Lung (tissue), 12 donors: Measurements from ENCODE around the gene PSMB2. TPM values are rescaled to one million over a fixed set of nuclear protein-coding genes. Genes with fewer than 3 reads are reported as not detected.

Experiments
- ATAC-seq: fragments of 200-7000 bp; cut with Tn5 transposase; one replicate; pipeline ENCODE4 v1.9.1; 2020; ENCODE audit warnings: moderate number of reproducible peaks; ENCODE audit not compliant: insufficient read depth, low FRiP score
- DNase-seq, 3 donors: peaks; one replicate each; pipeline ENCODE4 v3.0.0-alpha.2; 2013 to 2017
- H3K27ac ChIP-seq, 2 donors: one replicate each; pipeline ENCODE4 v1.5.1; 2013; ENCODE audit warnings: mild to moderate bottlenecking in 2 of 2, moderate library complexity in 2 of 2, control low read depth in 1 of 2, inconsistent platforms in 1 of 2, low read depth in 1 of 2, low read length in 1 of 2
- H3K27me3 ChIP-seq, 3 donors: one replicate each; pipeline ENCODE4 v1.5.1; 2013; ENCODE audit warnings: low read length in 2 of 3; ENCODE audit not compliant: control insufficient read depth in 3 of 3, insufficient read depth in 3 of 3
- H3K36me3 ChIP-seq, 4 donors: one replicate each; pipeline ENCODE4 v1.5.1; 2013; ENCODE audit warnings: low read length in 4 of 4, mild to moderate bottlenecking in 1 of 4, moderate library complexity in 1 of 4; ENCODE audit not compliant: control insufficient read depth in 4 of 4, insufficient read depth in 4 of 4
- H3K4me1 ChIP-seq, 5 donors: one replicate each; pipeline ENCODE4 v1.5.1; 2013; ENCODE audit warnings: low read length in 5 of 5, mild to moderate bottlenecking in 2 of 5, moderate library complexity in 1 of 5; ENCODE audit not compliant: control insufficient read depth in 5 of 5, insufficient read depth in 5 of 5
- H3K4me3 ChIP-seq: one replicate; pipeline ENCODE4 v1.5.1; 2013; ENCODE audit warnings: mild to moderate bottlenecking, control low read depth, moderate library complexity
- H3K9ac ChIP-seq, 2 donors: one replicate each; pipeline ENCODE4 v1.5.1; 2013; ENCODE audit warnings: low read length in 2 of 2, control low read depth in 1 of 2; ENCODE audit not compliant: insufficient read depth in 1 of 2
- H3K9me3 ChIP-seq, 4 donors: one replicate each; pipeline ENCODE4 v1.5.1; 2013; ENCODE audit warnings: low read length in 3 of 4, mild to moderate bottlenecking in 1 of 4, moderate library complexity in 1 of 4; ENCODE audit not compliant: control insufficient read depth in 4 of 4, insufficient read depth in 3 of 4
- CTCF ChIP-seq: IDR thresholded peaks from 2 replicates; pipeline ENCODE4 v1.5.1; 2012; ENCODE audit warnings: mild to moderate bottlenecking; ENCODE audit errors: control extremely low read depth, extremely low read depth
- WGBS, 2 donors: extraction: QIAGEN DNeasy Blood & Tissue Kit; methylation state at CpG; one replicate each; pipeline ENCODE4 v1.1.7; 2013; 5-methylcytosine and 5-hydroxymethylcytosine counted together
- polyA plus RNA-seq, 2 donors: library from polyadenylated mRNA; stranded (reverse); fragments of 200-250 nt; gene quantifications; one replicate each; pipeline ENCODE4 v1.2.1, GENCODE V29; 2013
- total RNA-seq, 2 donors: library from RNA; depleted of rRNA in 1 of 2; stranded (reverse); fragments of >200 nt in 1 of 2; gene quantifications; one replicate each; pipeline ENCODE4 v1.2.1, GENCODE V29; 2014 to 2021
- donor health status: control.
- donor health status: control.
- donor health status: Bipolar disorder and iron deficiency.
- donor health status: healthy.
- donor health status: DM: yes; HTN: yes; CAD: no.

PSMB2 gene
- total and polyA plus RNA-seq, 4 donors = 32.0 to 59.2 (median 57.8) TPM

GRCh38 chr1:35619237-35620121 is 21.8 kb downstream of the PSMB2 start:
- Histone ChIP-seq H3K27me3 (no peaks in the 10 kb centered on the region), H3K9me3 (no peaks in the 10 kb centered on the region), H3K27ac (no peak overlapping the region), H3K4me3 (no peak overlapping the region), H3K4me1 (no peaks in the 10 kb centered on the region), H3K9ac (no peak overlapping the region), H3K36me3 (peaks cover 9 to 23% (median 15%) of the 10 kb centered on the region in 4 donors)
- TF ChIP-seq CTCF = no peak
- DNase-seq (no peak), ATAC-seq (no peak)
- 71 to 79% methylated on average over 6 of the region's 6 CpGs for WGBS, 2 donors

- Histone ChIP-seq H3K9me3 (no peaks in the 10 kb centered on the region), H3K27me3 (no peaks in the 10 kb centered on the region), H3K4me3 (no peak overlapping the region), H3K9ac (no peak overlapping the region), H3K36me3 (peaks cover 2 to 13% (median 12%) of the 10 kb centered on the region in 4 donors), H3K27ac (no peak overlapping the region), H3K4me1 (no peaks in the 10 kb centered on the region)
- DNase-seq (no peak), ATAC-seq (no peak)
- no peak for TF ChIP-seq CTCF
- 84 to 86% methylated on average over 8 of the region's 8 CpGs for WGBS, 2 donors
These were observed 25.9 kb downstream of the PSMB2 start for GRCh38 chr1:35615440-35615839.

GRCh38 chr1:35611655-35612054 is 29.7 kb downstream of the PSMB2 start:
- Histone ChIP-seq H3K9me3 (no peaks in the 10 kb centered on the region), H3K27ac (no peak overlapping the region), H3K9ac (no peak overlapping the region), H3K4me1 (no peaks in the 10 kb centered on the region), H3K4me3 (no peak overlapping the region), H3K27me3 (no peaks in the 10 kb centered on the region), H3K36me3 (peaks cover 7 to 25% (median 19%) of the 10 kb centered on the region in 4 donors)
- no peak for TF ChIP-seq CTCF
- ATAC-seq (no peak), DNase-seq (no peak)
- WGBS, 2 donors = 97 to 98% methylated on average over 7 of the region's 7 CpGs
